GM12873 (cell line): ENCODE data around the gene PRDM11.

Source experiments
- TF ChIP-seq, protein P1 (sequence below): IDR thresholded peaks from 2 replicates; pipeline ENCODE4 v1.5.1; 2012; ENCODE audit warnings: low read depth, mild to moderate bottlenecking, moderate library complexity, low read length, control low read depth; ENCODE audit not compliant: insufficient read depth; ENCODE audit errors: missing control alignments

Gene PRDM11

GRCh38 chr11:45233804-45234170, 87.3 kb downstream of the PRDM11 start:
- TF ChIP-seq, protein P1, sequence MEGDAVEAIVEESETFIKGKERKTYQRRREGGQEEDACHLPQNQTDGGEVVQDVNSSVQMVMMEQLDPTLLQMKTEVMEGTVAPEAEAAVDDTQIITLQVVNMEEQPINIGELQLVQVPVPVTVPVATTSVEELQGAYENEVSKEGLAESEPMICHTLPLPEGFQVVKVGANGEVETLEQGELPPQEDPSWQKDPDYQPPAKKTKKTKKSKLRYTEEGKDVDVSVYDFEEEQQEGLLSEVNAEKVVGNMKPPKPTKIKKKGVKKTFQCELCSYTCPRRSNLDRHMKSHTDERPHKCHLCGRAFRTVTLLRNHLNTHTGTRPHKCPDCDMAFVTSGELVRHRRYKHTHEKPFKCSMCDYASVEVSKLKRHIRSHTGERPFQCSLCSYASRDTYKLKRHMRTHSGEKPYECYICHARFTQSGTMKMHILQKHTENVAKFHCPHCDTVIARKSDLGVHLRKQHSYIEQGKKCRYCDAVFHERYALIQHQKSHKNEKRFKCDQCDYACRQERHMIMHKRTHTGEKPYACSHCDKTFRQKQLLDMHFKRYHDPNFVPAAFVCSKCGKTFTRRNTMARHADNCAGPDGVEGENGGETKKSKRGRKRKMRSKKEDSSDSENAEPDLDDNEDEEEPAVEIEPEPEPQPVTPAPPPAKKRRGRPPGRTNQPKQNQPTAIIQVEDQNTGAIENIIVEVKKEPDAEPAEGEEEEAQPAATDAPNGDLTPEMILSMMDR, result no peak

DNA sequence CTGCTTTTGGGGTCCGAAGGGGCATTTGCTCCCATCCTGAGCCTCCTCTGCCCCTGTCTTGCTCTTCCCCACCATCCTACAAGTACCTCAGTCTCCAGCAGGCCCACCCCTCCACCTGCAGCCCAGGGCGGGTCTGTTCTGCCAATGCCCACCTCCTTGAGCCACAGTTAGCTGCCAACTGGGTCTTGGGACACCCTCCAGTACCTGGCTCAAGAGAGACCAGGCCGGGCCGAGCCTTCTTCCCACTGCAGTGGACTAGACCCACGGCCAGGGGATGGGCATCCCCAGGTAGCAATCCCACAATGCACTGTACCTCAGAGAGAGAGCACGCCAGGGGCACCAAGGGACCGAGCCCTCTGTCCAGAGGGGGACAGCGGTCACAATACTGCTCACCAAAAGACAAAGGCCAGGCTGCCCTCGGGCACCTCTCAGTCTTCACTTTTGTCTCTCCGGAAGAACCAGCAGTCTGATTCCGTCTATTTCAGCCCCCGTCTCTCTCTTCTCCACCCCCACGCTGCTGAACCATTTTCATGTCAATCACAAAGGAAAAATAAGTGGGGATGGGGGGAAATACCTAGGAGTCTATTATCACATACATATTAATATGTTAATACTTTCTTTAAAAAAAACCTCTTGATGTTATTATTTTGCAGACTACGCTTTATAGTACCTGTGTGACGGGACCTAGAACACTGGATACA, 88.0 kb downstream of the PRDM11 start:
- TF ChIP-seq, protein P1, result no peak

DNA sequence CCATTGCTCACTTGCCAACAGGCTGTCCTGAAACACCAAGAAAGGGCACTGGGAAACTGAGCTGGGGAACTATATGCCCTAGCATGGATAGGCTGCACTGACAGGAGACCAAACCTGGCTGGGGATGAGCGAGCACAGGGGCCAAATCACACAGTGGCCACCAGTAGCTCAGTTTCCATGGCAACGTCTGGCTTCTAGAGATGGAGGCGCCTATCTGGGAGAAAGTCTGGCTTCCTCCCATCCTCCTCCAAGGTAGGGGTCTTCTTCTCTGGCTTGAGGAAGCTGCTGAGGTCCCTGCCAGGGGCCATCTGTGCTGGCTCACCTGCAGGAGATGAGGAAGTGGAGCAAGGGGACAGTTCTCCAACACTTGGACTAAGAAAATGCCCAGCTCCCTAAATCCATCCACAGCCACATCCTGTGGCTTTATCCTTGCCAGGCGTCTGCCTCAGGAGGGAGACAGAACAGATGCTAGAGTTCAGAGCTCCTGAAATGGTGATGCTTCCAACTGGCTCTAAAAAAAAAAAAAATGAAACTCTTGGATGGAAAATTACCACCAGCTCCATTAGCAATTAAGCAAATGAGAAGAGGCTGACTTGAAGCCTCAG, 91.4 kb downstream of the PRDM11 start:
- TF ChIP-seq, protein P1, result no peak

GRCh38 chr11:45238724-45239123, 92.3 kb downstream of the PRDM11 start:
- TF ChIP-seq, protein P1, result no peak

GRCh38 chr11:45239733-45240132, 93.3 kb downstream of the PRDM11 start:
- TF ChIP-seq, protein P1, result no peak

DNA sequence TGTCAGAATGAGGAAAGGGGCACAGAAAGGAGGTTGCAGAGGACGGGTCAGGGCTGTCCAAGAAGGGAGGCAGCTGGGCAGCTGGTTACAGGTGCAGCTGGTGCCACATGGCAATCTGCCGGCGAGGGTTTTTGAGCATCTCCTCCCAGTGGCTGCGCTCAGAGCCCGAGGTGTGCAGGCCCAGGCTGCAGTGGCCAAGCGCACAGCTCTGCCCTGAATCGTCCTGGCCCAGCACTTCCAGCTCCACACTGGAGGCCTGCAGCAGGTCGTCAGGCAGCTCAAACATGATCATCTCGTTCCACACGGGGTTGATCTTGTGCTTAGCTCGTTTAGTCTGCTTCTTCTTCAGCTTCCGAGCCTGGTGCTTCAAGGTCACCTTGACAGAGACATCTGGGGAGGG, 97.5 kb downstream of the PRDM11 start:
- TF ChIP-seq, protein P1, result no peak

DNA sequence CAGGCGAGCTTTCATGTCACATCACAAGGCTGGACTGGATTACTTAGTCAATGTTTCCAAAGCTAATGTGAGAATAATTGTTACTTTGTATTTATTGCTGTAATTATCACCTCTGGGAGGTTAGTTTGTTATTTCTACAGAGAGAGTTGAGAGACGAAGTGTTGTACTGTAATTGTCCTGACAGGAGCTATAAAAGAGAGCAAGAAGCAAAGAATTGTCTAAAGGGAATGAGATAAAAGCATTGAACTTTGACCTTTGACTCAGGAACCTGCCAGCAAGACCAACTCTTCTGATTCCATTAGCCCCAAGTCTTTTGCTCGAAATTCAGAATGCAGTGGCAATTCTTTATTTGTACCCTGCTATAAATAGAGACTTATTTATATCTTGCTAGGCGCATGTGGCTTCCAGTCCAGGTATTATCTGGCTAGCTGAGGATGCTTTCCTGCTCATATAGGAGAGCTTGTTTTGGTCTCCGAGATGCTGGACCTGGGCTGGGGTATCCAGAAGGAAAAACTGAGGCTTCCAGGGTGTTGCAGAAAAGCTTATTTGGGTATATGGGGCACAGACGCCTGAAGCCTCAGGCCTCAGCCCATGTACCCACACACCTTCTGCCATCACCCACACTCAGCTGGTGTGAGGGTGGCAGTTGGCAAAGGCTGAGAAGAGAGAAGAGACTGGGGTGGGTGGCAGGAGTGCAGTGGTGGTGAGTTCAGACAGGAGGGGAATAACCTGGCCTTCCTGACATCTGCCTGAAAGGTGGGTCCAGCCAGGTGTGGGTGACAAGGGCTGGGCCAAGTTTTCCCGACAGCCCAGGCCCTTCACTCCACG, 99.0 kb downstream of the PRDM11 start:
- TF ChIP-seq, protein P1, result no peak
